ENCODE results near the gene SDSL.

SDSL gene

DNA sequence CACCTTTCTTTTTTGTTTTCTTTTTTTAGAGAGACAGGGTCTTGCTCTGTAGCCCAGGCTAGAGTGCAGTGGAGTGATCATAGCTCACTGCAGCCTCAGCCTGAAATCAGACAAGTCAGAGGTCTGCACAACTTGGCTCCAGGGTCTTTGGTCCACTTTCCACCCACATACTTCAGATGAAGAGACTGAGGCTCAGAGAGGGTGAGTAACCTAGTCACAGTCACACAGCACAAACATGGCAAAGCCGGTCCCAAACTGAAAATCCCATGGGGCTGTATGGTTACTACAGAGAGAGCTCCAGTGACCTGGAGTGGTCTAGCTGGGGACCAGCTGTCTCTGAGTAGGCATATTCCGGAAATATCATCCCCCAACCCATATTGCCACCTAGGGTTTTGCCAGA, 30.3 kb downstream of the SDSL start:
- no peak for DNase-seq

DNA sequence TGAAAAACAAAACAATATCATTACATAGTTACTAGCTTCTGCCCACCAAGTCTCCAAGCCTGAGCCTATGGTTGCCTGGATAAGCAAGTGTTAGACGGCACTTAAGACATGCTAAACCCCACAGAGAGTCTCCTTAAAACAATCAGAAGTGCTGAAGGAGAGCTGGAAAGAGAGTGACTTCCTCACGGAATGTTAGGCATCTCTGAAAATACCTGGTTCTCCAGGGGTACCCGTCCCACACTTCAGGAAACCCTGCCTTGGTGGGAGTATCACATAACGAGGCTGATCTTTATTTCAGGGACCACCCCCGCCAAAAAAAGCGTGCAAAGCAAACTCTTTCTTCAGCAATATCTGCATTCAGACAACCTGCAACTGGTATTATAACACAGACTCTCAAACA, 31.1 kb downstream of the SDSL start:
- DNase-seq, result no peak

- no peak for DNase-seq
Observed at GRCh38 chr12:113456199-113456598, 34.0 kb downstream of the SDSL start.

- peak; percentile 22 for DNase-seq
Observed at GRCh38 chr12:113456761-113457160, 34.6 kb downstream of the SDSL start.

DNA sequence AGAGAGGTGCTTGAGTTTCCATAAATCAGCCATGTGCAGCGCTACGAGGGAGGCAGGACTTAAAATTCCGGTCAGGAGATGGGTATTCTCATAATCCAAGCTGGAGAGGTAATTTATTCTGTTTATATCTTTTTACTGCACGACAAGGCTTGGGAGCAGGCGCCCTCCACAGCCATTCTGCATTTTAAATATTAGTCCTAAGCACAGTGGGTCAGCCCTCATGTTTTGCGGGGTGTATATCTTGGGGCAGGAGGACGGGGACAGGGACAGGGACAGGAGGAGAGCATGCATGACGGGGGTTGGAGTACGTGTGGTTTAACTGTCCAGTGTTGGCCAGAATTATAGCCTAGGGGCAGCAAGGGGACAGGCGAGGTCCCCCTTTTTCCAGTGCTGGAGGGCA, 35.0 kb downstream of the SDSL start:
- no peak for DNase-seq

DNA sequence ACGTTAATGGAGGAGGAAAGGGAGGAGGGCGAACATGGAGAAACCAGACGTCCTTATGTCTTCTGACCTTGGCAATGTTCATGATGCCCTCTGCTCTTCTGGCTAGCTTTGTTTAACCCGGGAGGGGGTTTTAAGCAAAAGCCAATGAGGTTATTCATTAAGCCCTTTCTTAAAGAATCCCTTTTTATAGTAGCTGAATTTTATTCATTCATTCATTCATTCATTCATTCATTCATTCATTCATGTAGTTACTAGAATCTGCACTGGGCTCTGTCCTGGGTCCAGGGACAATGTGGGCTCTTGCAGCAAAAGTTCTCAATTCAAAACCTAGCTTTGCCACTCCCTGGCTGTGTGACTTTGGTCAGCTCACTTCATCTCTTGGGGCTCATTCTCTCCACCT, 35.5 kb downstream of the SDSL start:
- DNase-seq, result no peak

DNA sequence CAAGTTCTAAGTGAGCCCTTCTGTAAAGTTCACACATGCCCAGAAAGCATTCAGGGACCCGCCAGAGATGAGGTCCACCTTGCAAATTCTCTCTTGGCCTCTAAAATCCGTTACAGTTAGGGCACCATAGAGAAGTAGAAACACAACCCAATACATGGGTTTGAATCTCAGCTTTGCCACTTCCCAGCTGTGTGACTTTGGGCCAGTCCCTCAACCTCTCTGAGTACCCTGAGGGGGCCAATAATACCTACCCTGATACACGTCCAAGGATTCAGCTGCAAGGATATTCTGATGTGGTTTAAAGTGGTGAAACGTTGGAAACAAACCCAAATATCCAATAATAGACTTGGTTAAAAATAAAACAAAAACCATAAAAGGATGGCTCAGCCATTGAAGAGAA, 37.8 kb downstream of the SDSL start:
- no peak for DNase-seq

DNA sequence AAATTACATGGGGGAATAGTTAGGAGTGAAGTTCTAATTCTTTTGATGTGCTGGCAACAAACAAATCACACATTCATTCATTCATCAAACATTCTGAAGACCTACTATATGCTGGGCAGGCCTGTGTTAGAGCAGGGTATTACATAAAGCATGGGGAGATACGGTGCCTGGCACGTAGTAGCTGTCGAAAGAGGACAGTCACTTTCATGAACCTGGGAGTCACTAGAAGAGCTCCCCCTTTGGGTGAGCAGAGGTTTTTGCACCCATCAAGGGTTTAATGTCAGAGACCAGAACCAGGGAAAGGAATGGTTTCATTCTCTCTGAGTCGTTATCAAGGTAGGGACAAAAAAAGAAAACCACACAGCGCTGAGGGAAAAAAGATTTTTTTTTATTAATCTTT, 39.5 kb downstream of the SDSL start:
- DNase-seq, result no peak

GRCh38 chr12:113462117-113462774, 40.1 kb downstream of the SDSL start:
- DNase-seq, result peak; percentile 19

DNA sequence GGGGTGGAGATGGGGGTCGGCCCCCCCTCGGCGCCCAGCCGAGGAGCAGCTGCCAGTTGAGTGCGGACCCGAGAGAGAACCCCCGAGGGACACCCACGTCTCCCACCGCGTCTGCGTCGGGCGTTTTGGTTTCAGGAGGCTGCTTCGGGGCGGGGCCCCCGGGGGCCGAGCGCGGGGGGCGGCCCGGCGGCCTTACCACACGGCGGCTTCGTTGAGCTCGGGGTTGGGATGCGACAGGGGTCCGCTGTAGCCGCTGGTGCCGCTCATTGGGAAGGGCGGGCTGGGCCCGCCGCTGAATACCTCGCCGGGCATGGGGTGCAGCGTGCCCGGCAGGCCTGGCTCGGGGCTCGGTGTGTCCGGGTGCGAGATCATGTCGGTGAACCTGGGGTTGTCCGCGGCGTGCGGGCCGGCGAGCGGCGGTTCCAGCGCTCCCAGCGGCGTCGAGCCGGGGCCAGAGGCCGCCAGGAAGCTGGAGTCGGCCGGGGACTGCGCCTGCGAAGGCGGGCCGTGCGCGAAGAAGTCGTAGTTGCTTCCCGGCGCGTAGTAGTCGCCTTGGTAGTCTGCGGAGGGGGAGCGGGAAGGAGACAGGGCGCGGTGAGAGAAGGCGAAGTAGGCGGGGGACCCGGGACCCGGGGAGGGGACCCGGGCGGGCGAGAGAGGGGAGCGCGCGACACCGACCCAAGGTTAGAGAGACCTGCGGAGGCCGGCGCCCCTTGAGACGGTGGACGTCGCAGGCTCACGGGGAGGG, 41.0 kb downstream of the SDSL start:
- no peak for DNase-seq

- DNase-seq, result no peak
Observed at GRCh38 chr12:113463746-113464451, 41.7 kb downstream of the SDSL start.

GRCh38 chr12:113464452-113464775, 42.2 kb downstream of the SDSL start:
- no peak for DNase-seq

- DNase-seq, result no peak
Observed at GRCh38 chr12:113464852-113465719, 42.9 kb downstream of the SDSL start.

DNA sequence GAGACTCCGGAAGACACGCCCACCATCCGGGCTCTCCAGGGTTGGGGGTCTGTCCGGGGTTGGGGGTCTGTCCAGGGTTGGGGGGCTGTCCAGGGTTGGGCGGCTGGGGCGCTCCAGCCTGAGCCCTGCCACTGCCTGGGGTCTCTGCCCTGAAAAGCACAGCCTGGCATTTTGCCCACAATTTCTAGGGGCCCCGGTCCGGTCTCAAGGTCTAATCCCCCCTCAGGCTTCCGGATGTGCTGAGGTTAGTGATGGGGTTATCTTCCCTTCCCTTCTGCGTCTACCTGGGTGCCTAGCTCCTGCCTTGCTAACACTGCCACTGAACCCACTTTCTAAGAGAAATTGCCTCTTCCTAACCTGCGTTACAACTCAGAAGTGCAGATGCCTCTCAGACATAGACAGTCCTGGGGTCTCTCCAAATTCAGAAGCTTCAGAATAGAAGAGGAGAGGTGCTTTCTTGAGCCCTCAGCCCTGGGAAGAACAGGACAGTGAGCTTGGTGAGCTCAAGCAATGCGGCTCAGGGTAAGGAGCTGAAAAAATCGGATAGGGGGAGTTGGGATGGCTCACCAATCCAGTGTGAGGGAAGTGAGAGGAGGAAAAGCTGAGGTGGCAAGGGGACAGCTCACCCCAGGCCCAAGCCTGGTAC, 43.8 kb downstream of the SDSL start:
- no peak for DNase-seq

GRCh38 chr12:113466454-113467141, 44.4 kb downstream of the SDSL start:
- no peak for DNase-seq

DNA sequence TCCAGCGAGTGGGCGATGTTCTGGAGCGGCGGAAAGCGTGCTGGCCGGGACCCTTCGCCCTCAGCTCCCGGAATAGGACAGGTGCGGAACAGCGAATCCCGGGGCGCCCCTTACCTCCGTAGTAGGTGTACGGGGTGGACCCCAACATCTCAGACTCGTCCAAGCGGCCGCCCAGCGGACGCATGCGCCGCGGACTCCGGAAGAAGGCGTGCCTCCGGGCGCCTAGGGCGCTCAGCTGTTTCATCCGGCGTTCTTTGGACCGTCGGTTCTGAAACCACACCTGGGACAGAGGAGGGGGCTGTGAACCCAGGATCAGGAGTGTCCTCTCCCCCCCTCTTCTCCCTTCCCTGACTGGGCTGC, 44.9 kb downstream of the SDSL start:
- no peak for DNase-seq

GRCh38 chr12:113467502-113468364, 45.6 kb downstream of the SDSL start:
- DNase-seq, result peak; percentile 14

- DNase-seq, result no peak
Observed at GRCh38 chr12:113468365-113469223, 46.4 kb downstream of the SDSL start.

DNA sequence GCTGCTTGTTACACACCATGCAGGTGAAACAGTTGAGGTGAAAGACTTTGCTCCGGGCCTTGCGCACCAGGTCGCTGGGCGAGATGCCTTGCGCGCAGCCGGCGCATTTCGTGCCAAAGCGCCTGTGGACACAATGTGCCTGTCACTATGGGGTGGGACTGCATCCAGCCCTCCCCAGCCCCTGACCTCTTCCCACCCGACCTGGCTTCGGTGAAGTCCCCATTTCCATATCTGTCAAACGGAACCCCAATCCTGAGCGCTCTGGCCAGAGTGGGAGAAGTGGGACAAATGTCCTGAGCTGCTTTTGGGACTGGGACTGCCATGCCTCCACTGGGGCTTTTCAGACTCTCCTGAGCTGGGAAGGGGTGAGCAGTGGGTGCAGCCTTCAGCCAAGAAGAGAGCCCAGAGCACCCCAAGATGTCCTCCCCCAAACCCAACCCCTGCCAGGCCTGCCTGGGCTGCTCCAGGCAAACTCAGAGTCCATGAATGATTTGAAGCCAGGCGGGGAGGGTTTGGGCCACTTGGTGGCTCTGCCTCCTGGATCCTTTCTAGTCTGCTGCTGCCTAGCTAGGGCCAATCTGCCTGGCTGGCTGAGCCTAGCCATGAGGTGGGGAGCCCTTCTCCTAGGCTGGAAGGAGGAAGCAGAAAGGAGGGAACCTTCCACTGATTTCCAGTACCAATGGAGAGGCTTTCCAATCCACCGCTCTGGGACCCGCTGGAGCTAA, 47.2 kb downstream of the SDSL start:
- DNase-seq, result no peak
